SK-N-SH (cell line): Measurements from ENCODE around the gene RAC3. TPM values are rescaled to one million over a fixed set of nuclear protein-coding genes. Genes with fewer than 3 reads are reported as not detected.

Source experiments
- CTCF ChIA-PET: fragments of 300-600, 350-600 bp; formaldehyde crosslinking; extraction: SDS; loops from one replicate; lab custom pipeline; 2021; lab: Yijun Ruan, JAX
- POLR2A ChIA-PET: fragments of 350-600 bp; sonication (Branson Sonifier 250); formaldehyde crosslinking; extraction: SDS; loops from one replicate; lab custom pipeline; 2020; ENCODE audit warnings: antibody characterized with exemption, inconsistent platforms; lab: Yijun Ruan, JAX
- DNase-seq: peaks from one replicate; pipeline ENCODE4 v3.0.0; 2012
- H2AFZ ChIP-seq: fragments of 200-600 bp; sonication (generic); 2 replicates; pipeline ENCODE4 v1.8.1; 2016; ENCODE audit warnings: antibody characterized with exemption, mild to moderate bottlenecking, low read depth
- H3F3A ChIP-seq: fragments of 200-600 bp; sonication (generic); replicated peaks from 2 replicates; pipeline ENCODE3; 2016; ENCODE audit warnings: antibody characterized with exemption, mild to moderate bottlenecking; ENCODE audit not compliant: insufficient read depth
- H3K27ac ChIP-seq, 2 experiments: fragments of 200-500 bp in 1 of 2; fragments of 200-600 bp in 1 of 2; sonication (Bioruptor generic) in 1 of 2; sonication (generic), shearing (Covaris generic) in 1 of 2; 2 replicates each; pipeline versions ENCODE4 v1.5.1 to v1.6.1; 2014 to 2016; ENCODE audit warnings: low read depth in 2 of 2, inconsistent platforms in 1 of 2, low read length in 1 of 2, mild to moderate bottlenecking in 1 of 2, mixed read lengths in 1 of 2
- H3K27me3 ChIP-seq: fragments of 200-600 bp; sonication (generic), shearing (Covaris generic); 2 replicates; pipeline ENCODE4 v1.6.1; 2016; ENCODE audit warnings: mixed run types; ENCODE audit not compliant: insufficient read depth
- H3K36me3 ChIP-seq, 2 experiments: fragments of 200-500 bp in 1 of 2; fragments of 200-600 bp in 1 of 2; sonication (Bioruptor generic) in 1 of 2; sonication (generic) in 1 of 2; replicated peaks in 1 of 2; 2 replicates each; pipeline versions ENCODE3 to v1.5.1; 2014 to 2016; ENCODE audit warnings: low read length in 1 of 2, mild to moderate bottlenecking in 1 of 2; ENCODE audit not compliant: insufficient read depth in 2 of 2, control insufficient read depth in 1 of 2
- H3K4me1 ChIP-seq, 2 experiments: fragments of 200-500 bp in 1 of 2; fragments of 200-600 bp in 1 of 2; sonication (Bioruptor generic) in 1 of 2; sonication (generic), shearing (Covaris generic) in 1 of 2; 2 replicates each; pipeline versions ENCODE4 v1.5.1 to v1.6.1; 2014 to 2016; ENCODE audit warnings: low read depth in 1 of 2, low read length in 1 of 2, mixed run types in 1 of 2; ENCODE audit not compliant: insufficient read depth in 2 of 2, control insufficient read depth in 1 of 2
- H3K4me2 ChIP-seq: fragments of 200-600 bp; sonication (generic), shearing (Covaris generic); 2 replicates; pipeline ENCODE4 v1.6.1; 2017; ENCODE audit warnings: mixed run types
- H3K4me3 ChIP-seq, 2 experiments: fragments of 200-500 bp in 1 of 2; fragments of 200-600 bp in 1 of 2; sonication (Bioruptor generic) in 1 of 2; sonication (generic), shearing (Covaris generic) in 1 of 2; 2 replicates each; pipeline versions ENCODE4 v1.5.1 to v1.8.1; 2014 to 2016; ENCODE audit warnings: low read depth in 2 of 2, inconsistent platforms in 1 of 2, low read length in 1 of 2, mild to moderate bottlenecking in 1 of 2, mixed read lengths in 1 of 2, moderate library complexity in 1 of 2
- H3K79me2 ChIP-seq: fragments of 200-600 bp; sonication (generic); 2 replicates; pipeline ENCODE4 v1.8.1; 2017; ENCODE audit warnings: mild to moderate bottlenecking; ENCODE audit not compliant: insufficient read depth
- H3K9ac ChIP-seq: fragments of 200-600 bp; sonication (generic); 2 replicates; pipeline ENCODE4 v1.6.1; 2017; ENCODE audit warnings: mixed run types
- H3K9me2 ChIP-seq: fragments of 200-600 bp; sonication (generic); 2 replicates; pipeline ENCODE4 v1.6.1; 2017; ENCODE audit warnings: mixed run types
- H3K9me3 ChIP-seq: fragments of 200-600 bp; sonication (generic); 2 replicates; pipeline ENCODE4 v1.6.1; 2017; ENCODE audit warnings: mixed run types, mild to moderate bottlenecking, moderate library complexity
- H4K20me1 ChIP-seq: fragments of 200-600 bp; sonication (generic); 2 replicates; pipeline ENCODE4 v1.6.1; 2017; ENCODE audit warnings: mild to moderate bottlenecking, mixed run types; ENCODE audit not compliant: insufficient read depth
- FOSL2 ChIP-seq: IDR thresholded peaks from 2 replicates; pipeline ENCODE4 v1.4.0; 2012; ENCODE audit warnings: low read depth, mild to moderate bottlenecking, moderate library complexity, borderline replicate concordance
- GATA2 ChIP-seq: sonication (generic); formaldehyde crosslinking; IDR thresholded peaks from 2 replicates; pipeline ENCODE4 v1.5.0; 2020; ENCODE audit warnings: mild to moderate bottlenecking, missing genetic modification reagents
- JUND ChIP-seq: IDR thresholded peaks from 2 replicates; pipeline ENCODE4 v1.4.0; 2012
- NFIC ChIP-seq: IDR thresholded peaks from 2 replicates; pipeline ENCODE4 v1.4.0; 2012; ENCODE audit warnings: borderline replicate concordance
- PBX3 ChIP-seq: IDR thresholded peaks from 2 replicates; pipeline ENCODE4; 2012
- POLR2AphosphoS5 ChIP-seq: IDR thresholded peaks from 2 replicates; pipeline ENCODE4 v1.6.1; 2012; ENCODE audit warnings: low read depth, low read length
- RCOR1 ChIP-seq: fragments of 150-350 bp; IDR thresholded peaks from 2 replicates; pipeline ENCODE4 v1.6.1; 2017; ENCODE audit warnings: antibody characterized with exemption, low read length
- REST ChIP-seq: IDR thresholded peaks from 2 replicates; pipeline ENCODE4 v1.6.1; 2012; ENCODE audit warnings: mild to moderate bottlenecking, low read depth, low read length, moderate library complexity
- RXRA ChIP-seq: IDR thresholded peaks from 2 replicates; pipeline ENCODE4 v1.4.0; 2012; ENCODE audit warnings: low read depth, mild to moderate bottlenecking, borderline replicate concordance
- SMC3 ChIP-seq: IDR thresholded peaks from 2 replicates; pipeline ENCODE4 v1.6.1; 2012; ENCODE audit warnings: low read depth, low read length, improper control_type of control experiment
- TAF1 ChIP-seq: IDR thresholded peaks from 2 replicates; pipeline ENCODE4 v1.6.1; 2012; ENCODE audit warnings: low read depth, mild to moderate bottlenecking, low read length, moderate library complexity, borderline replicate concordance
- TCF12 ChIP-seq: IDR thresholded peaks from 2 replicates; pipeline ENCODE4 v1.4.0; 2012
- TEAD4 ChIP-seq: IDR thresholded peaks from 2 replicates; pipeline ENCODE4 v1.4.0; 2012; ENCODE audit warnings: mild to moderate bottlenecking, borderline replicate concordance; ENCODE audit not compliant: insufficient read depth
- USF2 ChIP-seq: fragments of 150-350 bp; IDR thresholded peaks from 2 replicates; pipeline ENCODE4 v1.6.1; 2017; ENCODE audit warnings: antibody characterized with exemption, low read length, low read depth, borderline replicate concordance
- ZBTB33 ChIP-seq: IDR thresholded peaks from 2 replicates; pipeline ENCODE4 v1.4.0; 2012; ENCODE audit warnings: low read depth, borderline replicate concordance
- WGBS: methylation state at CpG from one replicate; pipeline ENCODE4 v1.1.6; 2017; ENCODE audit warnings: low lambda C conversion rate; 5-methylcytosine and 5-hydroxymethylcytosine counted together
- polyA plus RNA-seq, 3 experiments: library from polyadenylated mRNA; depleted of rRNA; stranded (reverse); fragments of >200 nt; gene quantifications; 2 replicates each; pipeline ENCODE4 v1.2.3, GENCODE V29; 2012

Gene RAC3
- polyA plus RNA-seq, 1 of the 3 experiments (the other 2 are of a cell fraction) = 83.6 TPM

GRCh38 chr17:82014432-82014831 is 17.0 kb upstream of the RAC3 start:
- H2AFZ ChIP-seq = no peak overlapping the region
- H3K4me1 ChIP-seq = peaks cover 0 to 21% of the 10 kb centered on the region in 2 experiments; a peak in 1 of 4 replicates
- 81% methylated on average over 21 of the region's 23 CpGs for WGBS
- no peak for TF ChIP-seq TCF12
- no peak for TF ChIP-seq FOSL2
- no peak for TF ChIP-seq NFIC
- TF ChIP-seq REST = no peak
- no peak for TF ChIP-seq TAF1
- TF ChIP-seq TEAD4 = no peak
- no peak for TF ChIP-seq GATA2 (CRISPR knock-in tag)
- no peak for TF ChIP-seq USF2
- TF ChIP-seq ZBTB33 = no peak
- no peak for TF ChIP-seq POLR2AphosphoS5
- no peak for TF ChIP-seq PBX3
- no peak for TF ChIP-seq JUND
- TF ChIP-seq SMC3 = no peak
- no peak for TF ChIP-seq RXRA
- no peak for TF ChIP-seq RCOR1
- no peak overlapping the region for H3K4me2 ChIP-seq
- no peak overlapping the region for H3K9ac ChIP-seq
- H4K20me1 ChIP-seq = no peaks in the 10 kb centered on the region
- H3K27ac ChIP-seq = no peak overlapping the region; a peak in 1 of 4 replicates
- CTCF ChIA-PET = interaction anchor here (1.1 to 35.7 kb wide), 5 partner anchors 16 to 145 kb away, joined by 3 to 1216 read pairs (median 8); partner anchors contain the start of genes DCXR, NOTUM and RAC3
- H3K79me2 ChIP-seq = peaks cover 6% of the 10 kb centered on the region; the same call in 1 of the 2 replicates
- no peaks in the 10 kb centered on the region for H3K9me3 ChIP-seq
- DNase-seq = peak; percentile 44
- no peaks in the 10 kb centered on the region for H3K9me2 ChIP-seq
- peaks cover 12% of the 10 kb centered on the region for H3F3A ChIP-seq
- POLR2A ChIA-PET = no interaction called here
- no peaks in the 10 kb centered on the region for H3K27me3 ChIP-seq
- H3K36me3 ChIP-seq = peaks cover 7 to 23% of the 10 kb centered on the region in 2 experiments
- H3K4me3 ChIP-seq = no peak overlapping the region
